ENCODE data around the gene GALNT2.

DNA sequence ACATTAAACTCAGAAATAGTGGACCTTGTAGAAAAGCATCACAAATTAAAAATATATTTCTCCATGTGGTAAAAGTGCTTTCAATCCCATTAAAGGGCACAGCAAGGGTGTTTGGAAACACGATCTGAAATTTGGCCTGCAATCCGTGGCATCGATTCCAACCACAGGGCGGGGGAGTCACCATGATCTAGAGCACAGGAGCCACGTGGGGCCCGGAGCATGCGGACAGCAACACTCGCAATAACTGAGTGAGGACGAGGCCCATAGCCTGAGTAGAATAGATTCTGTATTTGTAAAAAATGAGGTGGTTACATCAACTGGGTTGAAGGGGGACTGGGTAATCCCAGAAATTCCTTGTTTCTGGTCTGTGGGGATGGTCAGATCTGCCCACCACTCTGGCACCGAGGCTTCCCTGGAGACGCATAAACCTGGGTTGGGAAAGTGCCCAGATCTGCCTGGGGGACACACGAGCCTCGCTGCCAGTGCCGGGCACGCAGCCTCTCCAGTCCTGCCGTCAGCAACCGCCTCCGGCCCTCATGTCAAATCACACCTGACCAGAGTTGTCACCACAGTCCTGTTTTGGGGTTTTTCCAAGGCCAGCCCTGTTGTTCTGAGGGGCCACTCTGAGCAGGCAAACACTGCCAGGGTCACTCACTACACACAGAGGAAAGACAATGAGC, 254.8 kb downstream of the GALNT2 start:
- TF ChIP-seq, protein P1, sequence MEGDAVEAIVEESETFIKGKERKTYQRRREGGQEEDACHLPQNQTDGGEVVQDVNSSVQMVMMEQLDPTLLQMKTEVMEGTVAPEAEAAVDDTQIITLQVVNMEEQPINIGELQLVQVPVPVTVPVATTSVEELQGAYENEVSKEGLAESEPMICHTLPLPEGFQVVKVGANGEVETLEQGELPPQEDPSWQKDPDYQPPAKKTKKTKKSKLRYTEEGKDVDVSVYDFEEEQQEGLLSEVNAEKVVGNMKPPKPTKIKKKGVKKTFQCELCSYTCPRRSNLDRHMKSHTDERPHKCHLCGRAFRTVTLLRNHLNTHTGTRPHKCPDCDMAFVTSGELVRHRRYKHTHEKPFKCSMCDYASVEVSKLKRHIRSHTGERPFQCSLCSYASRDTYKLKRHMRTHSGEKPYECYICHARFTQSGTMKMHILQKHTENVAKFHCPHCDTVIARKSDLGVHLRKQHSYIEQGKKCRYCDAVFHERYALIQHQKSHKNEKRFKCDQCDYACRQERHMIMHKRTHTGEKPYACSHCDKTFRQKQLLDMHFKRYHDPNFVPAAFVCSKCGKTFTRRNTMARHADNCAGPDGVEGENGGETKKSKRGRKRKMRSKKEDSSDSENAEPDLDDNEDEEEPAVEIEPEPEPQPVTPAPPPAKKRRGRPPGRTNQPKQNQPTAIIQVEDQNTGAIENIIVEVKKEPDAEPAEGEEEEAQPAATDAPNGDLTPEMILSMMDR (IDR thresholded peaks at IDR 0.05), result no peak
- no peak for TF ChIP-seq EP300 (IDR thresholded peaks at IDR 0.05)

Data from ovary (tissue), 3 donors.